SK-N-SH treated with all-trans-retinoic acid at 6 μM for 48 hours (cell line): ENCODE data around the gene TMEM182.
A peak's percentile ranks its signal among the peaks of the same experiment; 100 is the strongest.

Source experiments
- ATAC-seq: fragments of 200-7000 bp; cut with Tn5 transposase; 3 replicates; pipeline ENCODE4 v1.9.1; 2020; ENCODE audit warnings: mild to moderate bottlenecking, moderate library complexity
- BACH2 ChIP-seq: fragments of 250-450 bp; sonication (Bioruptor Pico); IDR thresholded peaks from 2 replicates; pipeline ENCODE4 v1.9.0; 2021; ENCODE audit warnings: mild to moderate bottlenecking, borderline replicate concordance
- CSDC2 ChIP-seq: fragments of 250-450 bp; sonication (Bioruptor Pico); IDR thresholded peaks from 2 replicates; pipeline ENCODE4 v1.5.0; 2020; ENCODE audit warnings: mild to moderate bottlenecking, moderate library complexity
- CSRNP3 ChIP-seq: fragments of 250-450 bp; sonication (Bioruptor Pico); IDR thresholded peaks from 2 replicates; pipeline ENCODE4 v1.5.1; 2021; ENCODE audit warnings: mild to moderate bottlenecking, moderate library complexity
- ESRRG ChIP-seq: fragments of 250-450 bp; sonication (Bioruptor Pico); IDR thresholded peaks from 2 replicates; pipeline ENCODE4 v1.6.1; 2021; ENCODE audit warnings: mild to moderate bottlenecking
- GLIS3 ChIP-seq: fragments of 250-450 bp; sonication (Bioruptor Pico); IDR thresholded peaks from 2 replicates; pipeline ENCODE4 v1.5.0; 2020; ENCODE audit warnings: mild to moderate bottlenecking, moderate library complexity
- ISL1 ChIP-seq: fragments of 250-450 bp; sonication (Bioruptor Pico); IDR thresholded peaks from 2 replicates; pipeline ENCODE4 v2.1.2; 2022; ENCODE audit warnings: mild to moderate bottlenecking, moderate library complexity
- OSR1 ChIP-seq: fragments of 250-450 bp; sonication (Bioruptor Pico); IDR thresholded peaks from 2 replicates; pipeline ENCODE4 v1.8.0; 2022; ENCODE audit warnings: moderate library complexity, mild to moderate bottlenecking, inconsistent platforms
- POU6F1 ChIP-seq: fragments of 250-450 bp; sonication (Bioruptor Pico); IDR thresholded peaks from 2 replicates; pipeline ENCODE4 v1.8.0; 2021; ENCODE audit warnings: low read depth, mild to moderate bottlenecking, moderate library complexity, borderline replicate concordance
- PPARA ChIP-seq: fragments of 250-450 bp; sonication (Bioruptor Pico); IDR thresholded peaks from 2 replicates; pipeline ENCODE4 v1.5.0; 2020; ENCODE audit warnings: mild to moderate bottlenecking, borderline replicate concordance
- RARB ChIP-seq: fragments of 250-450 bp; sonication (Bioruptor Pico); IDR thresholded peaks from 2 replicates; pipeline ENCODE4 v1.8.0; 2021; ENCODE audit warnings: mild to moderate bottlenecking, moderate library complexity
- SNAI2 ChIP-seq: fragments of 250-450 bp; sonication (Bioruptor Pico); IDR thresholded peaks from 2 replicates; pipeline ENCODE4 v1.5.0; 2020; ENCODE audit warnings: mild to moderate bottlenecking, moderate library complexity
- TCF4 ChIP-seq: fragments of 250-450 bp; sonication (Bioruptor Pico); IDR thresholded peaks from 2 replicates; pipeline ENCODE4 v1.8.0; 2021; ENCODE audit warnings: mild to moderate bottlenecking, moderate library complexity, borderline replicate concordance
- TOX ChIP-seq: fragments of 250-450 bp; sonication (Bioruptor Pico); IDR thresholded peaks from 2 replicates; pipeline ENCODE4 v1.8.0; 2021; ENCODE audit warnings: mild to moderate bottlenecking, moderate library complexity, borderline replicate concordance
- ZC3H10 ChIP-seq: fragments of 250-450 bp; sonication (Bioruptor Pico); IDR thresholded peaks from 2 replicates; pipeline ENCODE4 v1.5.1; 2021; ENCODE audit warnings: mild to moderate bottlenecking, moderate library complexity
- ZFP3 ChIP-seq: fragments of 250-450 bp; sonication (Bioruptor Pico); IDR thresholded peaks from 2 replicates; pipeline ENCODE4 v1.5.0; 2020; ENCODE audit warnings: mild to moderate bottlenecking, moderate library complexity
- ZFP30 ChIP-seq: fragments of 450-650 bp; formaldehyde crosslinking; IDR thresholded peaks from 2 replicates; pipeline ENCODE4 v1.5.0; 2022; ENCODE audit warnings: mild to moderate bottlenecking, moderate library complexity
- ZNF565 ChIP-seq: fragments of 450-650 bp; formaldehyde crosslinking; conservative IDR thresholded peaks from 2 replicates; pipeline ENCODE4 v1.5.0; 2020; ENCODE audit warnings: low read depth, mild to moderate bottlenecking, moderate library complexity
- ZNF70 ChIP-seq: fragments of 450-650 bp; formaldehyde crosslinking; IDR thresholded peaks from 2 replicates; pipeline ENCODE4 v1.5.0; 2020; ENCODE audit warnings: mild to moderate bottlenecking, moderate library complexity
- ZNF8 ChIP-seq: fragments of 450-650 bp; formaldehyde crosslinking; IDR thresholded peaks from 2 replicates; pipeline ENCODE4 v1.5.0; 2020; ENCODE audit warnings: mild to moderate bottlenecking, moderate library complexity
- TF ChIP-seq, protein P1 (sequence below): fragments of 250-450 bp; sonication (Bioruptor Pico); IDR thresholded peaks from 2 replicates; pipeline ENCODE4 v1.5.0; 2020; ENCODE audit warnings: mild to moderate bottlenecking, moderate library complexity

The TMEM182 gene

GRCh38 chr2:102837626-102838198, 75.9 kb downstream of the TMEM182 start (continued):
- no peak for TF ChIP-seq POU6F1 (CRISPR knock-in tag)
- TF ChIP-seq ISL1 (CRISPR knock-in tag) = no peak
- TF ChIP-seq PPARA (CRISPR knock-in tag) = no peak
- no peak for TF ChIP-seq ZFP3 (CRISPR knock-in tag)
- no peak for TF ChIP-seq ZNF8 (CRISPR knock-in tag)
- TF ChIP-seq ZFP30 = no peak
- no peak for TF ChIP-seq OSR1 (CRISPR knock-in tag)
- no peak for TF ChIP-seq GLIS3
- TF ChIP-seq CSDC2 = no peak
- TF ChIP-seq ZNF70 = no peak
- no peak for TF ChIP-seq RARB (CRISPR knock-in tag)

- peak; percentile 47; the same call in 2 of the 3 replicates for ATAC-seq
- TF ChIP-seq PPARA (CRISPR knock-in tag) (no peak), GLIS3 (no peak), ZNF565 (CRISPR knock-in tag) (no peak), OSR1 (CRISPR knock-in tag) (no peak), ESRRG (CRISPR knock-in tag) (no peak)
- TF ChIP-seq, protein P1, sequence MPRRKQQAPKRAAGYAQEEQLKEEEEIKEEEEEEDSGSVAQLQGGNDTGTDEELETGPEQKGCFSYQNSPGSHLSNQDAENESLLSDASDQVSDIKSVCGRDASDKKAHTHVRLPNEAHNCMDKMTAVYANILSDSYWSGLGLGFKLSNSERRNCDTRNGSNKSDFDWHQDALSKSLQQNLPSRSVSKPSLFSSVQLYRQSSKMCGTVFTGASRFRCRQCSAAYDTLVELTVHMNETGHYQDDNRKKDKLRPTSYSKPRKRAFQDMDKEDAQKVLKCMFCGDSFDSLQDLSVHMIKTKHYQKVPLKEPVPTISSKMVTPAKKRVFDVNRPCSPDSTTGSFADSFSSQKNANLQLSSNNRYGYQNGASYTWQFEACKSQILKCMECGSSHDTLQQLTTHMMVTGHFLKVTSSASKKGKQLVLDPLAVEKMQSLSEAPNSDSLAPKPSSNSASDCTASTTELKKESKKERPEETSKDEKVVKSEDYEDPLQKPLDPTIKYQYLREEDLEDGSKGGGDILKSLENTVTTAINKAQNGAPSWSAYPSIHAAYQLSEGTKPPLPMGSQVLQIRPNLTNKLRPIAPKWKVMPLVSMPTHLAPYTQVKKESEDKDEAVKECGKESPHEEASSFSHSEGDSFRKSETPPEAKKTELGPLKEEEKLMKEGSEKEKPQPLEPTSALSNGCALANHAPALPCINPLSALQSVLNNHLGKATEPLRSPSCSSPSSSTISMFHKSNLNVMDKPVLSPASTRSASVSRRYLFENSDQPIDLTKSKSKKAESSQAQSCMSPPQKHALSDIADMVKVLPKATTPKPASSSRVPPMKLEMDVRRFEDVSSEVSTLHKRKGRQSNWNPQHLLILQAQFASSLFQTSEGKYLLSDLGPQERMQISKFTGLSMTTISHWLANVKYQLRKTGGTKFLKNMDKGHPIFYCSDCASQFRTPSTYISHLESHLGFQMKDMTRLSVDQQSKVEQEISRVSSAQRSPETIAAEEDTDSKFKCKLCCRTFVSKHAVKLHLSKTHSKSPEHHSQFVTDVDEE = no peak
These were observed 78.0 kb downstream of the TMEM182 start for GRCh38 chr2:102839668-102840388.

DNA sequence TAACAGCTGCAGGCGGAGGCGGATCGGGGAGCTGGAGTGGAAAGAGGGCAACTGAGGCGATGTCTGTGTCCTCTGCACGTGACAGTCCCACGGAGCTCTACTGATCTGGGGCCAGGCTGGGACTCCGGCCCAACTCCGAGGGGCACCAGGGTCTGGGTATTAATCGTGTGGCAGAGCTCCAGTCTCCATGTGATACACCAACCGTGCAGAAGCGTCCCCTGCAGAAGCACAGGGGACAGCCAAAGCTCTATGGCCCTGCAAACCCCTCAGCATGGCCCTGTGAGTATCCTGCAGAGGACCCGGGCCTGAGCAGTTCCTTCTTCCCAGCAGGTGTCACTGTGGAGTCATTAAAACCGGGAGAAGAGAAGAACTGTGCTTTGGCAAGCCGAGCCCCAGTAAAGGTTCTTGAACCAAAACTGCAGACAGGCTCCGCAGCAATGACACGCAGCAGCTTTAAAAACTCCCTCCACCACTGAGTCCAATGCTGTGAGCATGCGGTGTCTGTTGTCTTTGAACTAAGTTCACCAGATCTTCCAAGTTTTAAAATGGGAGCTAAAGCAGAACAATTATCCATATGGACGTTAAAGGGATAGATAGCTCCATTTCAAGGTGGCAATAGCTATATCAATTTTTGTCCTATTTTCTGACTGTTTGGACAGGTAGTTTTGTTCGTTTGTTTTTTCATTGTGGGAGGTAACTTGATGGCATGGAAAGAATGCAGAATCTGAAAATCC, 79.4 kb downstream of the TMEM182 start:
- peak; percentile 97 for ATAC-seq
- TF ChIP-seq TOX (no peak), SNAI2 (CRISPR knock-in tag) (no peak), BACH2 (CRISPR knock-in tag) (no peak), PPARA (CRISPR knock-in tag) (no peak), ZNF565 (CRISPR knock-in tag) (no peak), CSRNP3 (no peak), TCF4 (CRISPR knock-in tag) (no peak), ZC3H10 (no peak), ISL1 (CRISPR knock-in tag) (no peak), ZNF70 (no peak)
- TF ChIP-seq, protein P1 = no peak
